Central memory CD4-positive, alpha-beta T cell (primary cell): ENCODE measurements around the gene GPR180.

Experiments
- DNase-seq: peaks from one replicate; pipeline ENCODE4 v3.0.0; 2022
- total RNA-seq, 3 experiments: gene quantifications; one replicate each; lab custom pipeline; 2026; lab: John Stamatoyannopoulos, UW

GPR180 gene
- total RNA-seq = 8.3 to 49.8 (median 29.6) reads per million in 3 experiments

DNA sequence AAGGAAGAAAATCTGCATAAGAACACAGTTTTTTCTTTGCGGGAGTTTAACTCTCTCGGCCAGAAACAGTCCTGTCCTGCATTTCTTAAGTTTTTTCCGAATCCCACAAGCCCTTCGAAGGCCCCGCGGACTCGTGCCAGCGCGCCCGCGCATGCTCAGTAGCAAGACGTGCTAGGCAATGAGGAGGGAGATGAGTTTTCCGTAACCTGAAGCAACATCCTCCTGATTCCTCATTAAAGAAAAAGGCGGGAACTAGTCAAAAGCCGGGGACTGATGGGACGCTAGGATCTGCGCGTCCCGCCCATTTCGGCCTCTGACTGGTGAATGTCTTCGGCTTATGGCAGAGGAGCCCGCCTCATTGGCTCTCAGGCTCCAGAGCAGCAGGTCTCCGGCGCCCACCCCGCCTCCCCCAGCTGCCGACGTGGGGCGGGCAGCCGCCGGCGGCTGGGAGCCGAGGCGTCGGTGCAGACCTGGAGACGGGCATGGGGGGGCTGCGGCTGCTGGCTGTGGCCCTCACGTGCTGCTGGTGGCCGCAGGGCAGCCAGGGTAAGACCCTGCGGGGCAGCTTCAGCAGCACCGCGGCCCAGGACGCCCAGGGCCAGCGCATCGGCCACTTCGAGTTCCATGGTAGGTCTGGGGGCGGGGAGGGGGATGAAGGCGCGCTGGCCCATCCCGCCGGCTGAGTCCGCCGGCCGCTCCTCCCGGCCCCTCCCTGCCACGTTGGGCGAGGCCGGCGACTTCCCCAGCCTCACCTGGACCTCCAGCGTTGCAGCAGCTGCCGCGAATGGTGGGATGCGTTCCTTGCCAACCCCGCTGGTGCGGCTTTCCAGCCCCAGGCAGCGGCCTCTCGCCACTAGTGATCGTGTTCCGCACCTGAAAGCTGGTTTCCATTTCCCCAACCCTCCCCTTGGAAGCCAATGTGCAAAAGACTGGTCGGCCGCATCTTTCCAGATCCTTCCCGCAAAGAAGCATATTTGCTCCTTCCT, at the start of gene GPR180:
Gene GPR180, plus strand, starts transcription at position 412 of the 986 bp plus-strand sequence. Its CDS starts 71 bp downstream, at position 483.
- DNase-seq = peak; percentile 90

DNA sequence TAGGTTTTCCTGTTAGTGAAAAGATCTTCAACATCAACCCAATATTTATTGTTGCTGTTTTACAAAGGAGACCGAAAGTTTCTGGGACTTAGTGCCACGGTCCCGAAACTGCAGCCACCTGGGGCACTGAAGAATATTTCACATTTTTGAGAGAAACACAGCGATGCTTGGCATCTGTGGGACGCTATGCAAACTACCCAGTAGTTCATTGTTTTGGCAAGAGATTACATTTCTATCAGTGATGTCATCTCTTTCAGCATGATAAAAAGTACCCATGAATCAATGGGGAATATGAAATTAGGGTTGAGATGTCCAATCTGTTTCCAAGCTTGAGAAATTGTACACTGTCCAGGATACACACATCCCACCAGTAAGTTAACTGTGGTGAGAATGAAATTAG, 49.6 kb upstream of the GPR180 start:
- no peak for DNase-seq

DNA sequence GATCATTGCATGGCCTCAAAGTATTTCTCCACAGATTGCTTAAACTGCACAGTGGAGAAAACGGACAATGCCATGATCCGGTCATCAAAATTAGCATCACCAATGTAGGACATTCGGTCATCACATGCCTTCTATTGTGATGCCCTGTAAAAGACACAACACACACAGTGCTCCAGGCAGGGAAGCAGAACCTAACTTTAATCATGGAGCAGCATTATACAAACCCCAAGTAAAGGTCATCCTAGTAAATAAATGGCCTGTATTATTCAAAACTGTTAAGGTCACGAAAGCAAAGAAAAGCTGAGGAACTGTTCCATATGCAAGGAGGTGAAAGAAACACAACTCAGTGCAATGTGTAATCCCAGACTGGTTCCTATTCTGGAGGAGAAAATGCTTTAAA, 47.9 kb upstream of the GPR180 start:
- DNase-seq = no peak

DNA sequence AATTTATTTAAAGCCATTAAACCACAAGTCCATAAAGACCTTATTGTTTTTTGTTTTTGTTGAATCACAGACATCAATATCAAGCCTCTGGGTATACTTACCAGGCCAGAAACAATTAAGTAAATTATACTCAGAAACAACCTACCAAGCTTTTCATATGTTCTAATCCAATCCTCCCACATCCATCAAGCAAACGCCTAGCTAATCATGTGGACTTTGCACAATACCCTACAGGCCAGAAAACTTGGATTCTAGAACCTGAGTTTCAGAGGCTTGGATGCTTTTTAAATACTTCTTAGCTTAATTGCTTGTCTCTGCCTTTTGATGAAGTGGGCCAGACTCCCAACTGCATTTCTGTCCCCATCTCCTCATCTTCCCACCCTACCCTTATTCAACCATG, 45.6 kb upstream of the GPR180 start:
- no peak for DNase-seq

DNA sequence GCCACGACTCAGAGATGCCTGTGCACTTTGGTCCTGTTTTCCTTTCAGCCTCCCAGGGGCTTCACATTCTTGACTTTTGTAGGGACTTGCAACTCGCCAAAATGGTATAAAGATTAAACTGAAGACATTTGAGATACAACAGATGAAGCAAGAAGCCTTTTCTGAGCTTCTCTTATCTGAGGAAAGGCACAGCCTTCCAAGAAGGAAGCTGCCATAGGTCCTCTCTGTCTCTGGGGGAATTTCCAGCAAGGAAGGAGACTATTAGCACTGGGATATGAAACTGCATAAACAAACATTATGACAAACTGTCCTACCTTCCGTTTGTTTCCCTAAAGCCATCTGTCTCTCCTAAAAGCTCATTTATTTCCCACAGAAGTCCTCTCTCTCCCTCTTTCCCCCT, 45.0 kb upstream of the GPR180 start:
- no peak for DNase-seq

DNA sequence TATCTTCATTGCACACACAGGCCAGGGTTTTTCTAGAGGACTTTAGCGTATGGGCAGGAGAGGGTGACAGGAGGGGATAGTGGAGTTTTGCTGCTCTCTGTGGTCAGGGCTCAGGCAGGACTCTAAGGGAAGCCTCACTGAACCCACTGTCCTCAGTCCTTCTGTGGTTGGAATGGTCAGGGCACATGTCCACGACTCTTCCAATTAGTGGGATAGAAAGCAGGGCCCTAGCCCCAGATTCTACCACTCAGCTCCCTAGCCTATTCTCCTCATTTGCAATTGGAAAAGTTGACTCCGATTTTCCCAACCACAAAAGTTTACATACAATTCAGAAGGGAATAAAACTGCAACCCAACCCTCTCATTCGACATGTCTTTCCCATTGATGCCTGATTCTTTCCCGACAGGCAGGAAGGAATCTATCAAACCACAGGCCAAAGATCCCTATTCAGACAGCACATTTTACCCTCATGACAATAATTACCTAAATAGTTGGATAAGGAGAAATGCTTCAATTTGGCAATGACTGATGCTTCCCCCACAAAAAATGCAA, 43.9 kb upstream of the GPR180 start:
- DNase-seq = no peak

DNA sequence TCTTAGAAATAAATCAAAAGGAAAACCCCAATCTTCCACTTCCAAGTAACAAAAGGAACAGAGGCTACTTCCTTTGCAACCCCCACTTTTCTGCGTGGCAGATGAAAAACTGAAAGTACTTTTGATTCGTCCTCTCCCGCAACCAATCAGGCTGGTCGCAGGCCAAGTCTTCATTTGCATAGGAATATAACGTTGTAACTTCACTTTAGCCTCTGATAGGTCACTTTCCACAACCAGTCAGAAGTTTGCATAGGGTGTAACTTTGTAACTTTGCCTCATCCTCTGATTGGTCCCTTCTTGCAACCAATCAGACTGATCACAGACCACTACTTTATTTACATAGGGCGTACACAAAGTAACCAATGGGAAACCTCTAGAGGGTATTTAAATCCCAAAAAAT, 42.9 kb upstream of the GPR180 start:
- peak; percentile 24 for DNase-seq

DNA sequence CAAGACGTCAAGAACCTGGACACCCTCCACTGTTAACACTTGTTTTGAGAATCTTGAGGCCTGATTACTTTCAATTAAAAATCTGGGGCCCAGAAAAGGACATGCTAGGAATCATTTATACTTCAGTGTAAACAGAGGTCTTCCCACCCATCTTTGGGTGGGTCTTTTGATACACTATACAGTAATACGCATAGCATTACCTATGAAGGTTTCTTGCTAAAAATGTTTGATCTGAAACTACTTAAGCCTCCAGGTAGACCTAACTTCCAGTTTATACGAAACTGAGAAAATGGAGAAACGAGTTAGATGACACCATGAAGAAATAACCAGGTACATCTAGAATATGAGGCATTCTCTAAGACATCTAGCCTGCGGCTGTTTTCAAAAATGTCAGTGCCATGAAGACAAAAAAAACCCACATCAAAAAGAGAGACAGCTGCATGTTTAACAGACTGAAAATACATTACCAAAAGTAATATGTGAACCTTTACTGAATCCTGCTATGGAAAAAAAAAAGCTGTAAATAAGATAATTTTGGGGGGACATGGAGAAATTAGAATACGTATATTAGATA, 42.3 kb upstream of the GPR180 start:
- no peak for DNase-seq

DNA sequence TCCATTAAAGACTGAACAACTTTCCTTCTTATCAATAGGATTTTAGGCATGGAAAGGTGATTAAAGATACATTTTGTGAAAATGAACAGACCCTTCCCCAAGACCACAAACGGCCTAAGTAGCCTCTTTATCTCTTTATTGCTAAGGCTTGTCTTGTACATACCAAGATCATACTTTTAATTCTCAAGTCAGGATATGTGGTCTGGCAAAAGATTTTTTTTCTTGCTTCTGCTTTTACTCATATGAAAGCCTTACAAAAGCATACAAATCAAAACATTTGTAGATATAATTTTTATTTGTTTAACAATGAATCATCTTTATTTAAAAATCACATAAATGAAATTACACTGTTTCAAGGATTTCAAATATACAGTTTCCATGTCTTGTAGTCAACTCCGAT, 41.5 kb upstream of the GPR180 start:
- DNase-seq = no peak

DNA sequence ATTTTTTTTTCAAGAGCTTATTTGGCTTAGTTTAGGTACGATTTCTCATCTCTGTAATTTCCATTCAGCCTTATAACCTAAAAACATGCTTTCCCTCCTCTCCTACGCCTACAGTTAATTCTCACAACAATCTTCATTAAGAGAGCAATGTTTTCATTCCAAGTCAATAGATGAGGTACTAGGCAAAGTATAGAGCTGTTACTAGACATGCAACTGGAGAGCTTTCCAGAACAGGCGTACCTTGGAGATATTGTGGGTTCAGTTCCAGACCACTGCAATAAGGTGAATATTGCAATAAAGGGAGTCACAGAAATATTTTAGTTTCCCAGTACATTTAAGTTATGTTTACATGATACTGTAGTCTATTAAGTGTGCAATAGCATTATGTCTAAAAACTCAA, 40.5 kb upstream of the GPR180 start:
- DNase-seq = no peak

DNA sequence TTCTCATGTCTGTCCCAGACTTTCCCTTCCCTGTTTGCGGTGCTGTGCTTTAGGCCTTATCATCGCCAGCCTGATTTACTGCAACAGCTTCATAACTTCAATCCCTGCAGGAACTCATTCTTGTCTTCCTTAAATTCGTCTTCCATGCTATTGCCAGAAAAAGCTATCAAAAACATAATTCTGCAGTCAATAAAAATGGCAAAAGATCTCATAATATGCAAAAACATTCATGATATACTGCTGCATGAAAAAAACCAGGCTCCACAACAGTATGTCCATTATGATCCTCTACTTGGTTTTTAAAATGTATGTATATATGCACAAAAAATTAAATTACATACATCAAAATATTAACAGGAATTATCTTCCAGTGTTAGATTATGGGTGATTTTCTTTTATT, 34.1 kb upstream of the GPR180 start:
- no peak for DNase-seq

DNA sequence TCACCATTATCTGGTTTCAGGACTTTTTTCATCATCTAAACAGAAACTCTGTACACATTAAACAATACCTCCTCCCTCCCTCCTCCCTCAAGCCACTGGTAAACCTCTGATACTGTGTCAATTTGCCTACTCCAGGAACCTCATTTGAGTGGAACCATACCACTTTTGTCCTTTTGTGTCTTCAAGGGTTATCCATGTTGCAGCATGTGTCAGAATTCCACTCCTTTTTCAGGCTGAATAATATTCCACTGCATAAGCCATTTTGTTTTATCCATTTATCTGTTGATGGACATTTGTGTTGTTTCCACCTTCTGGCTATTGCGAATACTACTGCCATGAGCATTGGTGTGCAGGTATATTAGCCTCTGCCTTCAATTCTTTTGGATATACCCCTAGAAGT, 33.2 kb upstream of the GPR180 start:
- no peak for DNase-seq

DNA sequence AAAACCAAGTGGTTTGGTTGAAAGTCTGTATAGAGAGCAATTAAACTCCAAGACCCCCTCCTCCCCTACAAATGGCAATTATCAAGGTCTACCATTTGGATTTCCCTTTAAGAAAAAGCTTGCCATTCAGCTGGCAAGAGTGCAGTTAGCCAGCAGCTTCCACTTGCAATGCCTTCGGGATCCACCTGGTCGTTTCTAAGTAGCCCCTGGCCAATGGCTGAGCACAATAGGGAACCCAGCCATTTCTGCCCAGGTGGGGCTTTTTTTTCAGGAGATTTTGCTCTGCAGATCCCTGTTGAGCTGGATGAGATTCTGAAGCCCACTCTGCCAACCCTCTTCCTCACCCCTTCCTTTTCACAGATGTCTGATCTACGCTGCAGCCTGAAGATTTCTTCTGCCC, 32.0 kb upstream of the GPR180 start:
- DNase-seq = no peak

DNA sequence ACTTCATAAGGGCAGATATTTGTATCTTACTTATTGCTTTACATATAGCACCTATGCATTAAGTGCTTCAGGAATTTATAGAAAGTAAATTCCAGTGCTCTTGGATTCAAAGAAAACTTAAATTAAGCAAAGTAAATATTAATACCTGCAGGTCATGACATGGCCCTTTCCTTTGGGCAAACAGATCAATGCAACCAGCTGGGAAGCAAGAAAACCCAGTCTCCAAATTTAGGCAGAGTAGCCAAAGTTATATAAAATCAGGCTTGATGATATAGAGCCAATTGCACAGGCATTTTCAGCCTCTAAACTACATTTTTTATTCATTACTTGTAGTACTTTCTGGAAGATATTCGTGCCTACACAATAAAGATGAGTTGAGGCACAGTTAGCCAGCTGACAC, 22.6 kb upstream of the GPR180 start:
- no peak for DNase-seq

DNA sequence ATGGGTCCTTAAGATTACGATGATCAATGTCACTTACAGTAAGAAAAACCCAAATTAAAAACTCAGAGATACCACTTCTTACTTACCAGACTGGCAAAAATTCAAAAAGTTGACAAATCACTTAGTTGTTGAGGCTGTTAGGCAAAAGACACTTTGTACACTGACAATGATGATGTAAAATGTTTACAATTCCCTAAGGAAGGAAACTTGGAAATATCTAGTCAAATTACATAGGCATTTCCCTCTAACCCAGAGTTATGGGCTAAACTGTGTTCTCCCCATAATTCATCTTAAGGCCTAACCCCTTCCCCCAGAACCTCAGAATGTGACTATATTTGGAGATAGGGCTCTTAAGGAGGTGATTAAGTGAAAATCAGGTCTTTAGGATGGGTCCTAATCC, 17.7 kb upstream of the GPR180 start:
- DNase-seq = no peak

DNA sequence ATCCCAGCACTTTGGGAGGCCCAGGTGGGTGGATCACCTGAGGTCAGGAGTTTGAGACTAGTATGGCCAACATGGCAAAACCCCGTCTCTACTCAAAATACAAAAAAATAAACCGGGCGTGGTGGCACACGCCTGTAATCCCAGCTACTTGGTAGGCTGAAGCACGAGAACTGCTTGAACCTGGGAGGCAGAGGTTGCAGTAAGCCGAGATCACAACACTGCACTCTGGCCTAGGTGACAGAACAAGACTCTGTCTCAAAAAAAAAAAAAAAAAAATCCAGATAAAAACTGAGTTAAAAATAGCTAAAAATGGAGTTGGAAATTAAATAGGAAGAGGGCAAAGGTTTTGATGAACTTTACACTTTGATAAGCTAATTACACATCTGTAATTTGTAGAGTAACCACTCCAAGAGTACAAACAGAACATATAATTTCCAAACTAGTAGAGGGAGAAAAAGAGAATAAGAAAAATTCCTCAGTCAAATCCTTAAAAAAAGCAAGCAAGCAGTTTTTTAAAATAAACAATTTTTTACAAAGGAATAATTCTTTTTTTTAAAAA, 16.0 kb upstream of the GPR180 start:
- DNase-seq = no peak

DNA sequence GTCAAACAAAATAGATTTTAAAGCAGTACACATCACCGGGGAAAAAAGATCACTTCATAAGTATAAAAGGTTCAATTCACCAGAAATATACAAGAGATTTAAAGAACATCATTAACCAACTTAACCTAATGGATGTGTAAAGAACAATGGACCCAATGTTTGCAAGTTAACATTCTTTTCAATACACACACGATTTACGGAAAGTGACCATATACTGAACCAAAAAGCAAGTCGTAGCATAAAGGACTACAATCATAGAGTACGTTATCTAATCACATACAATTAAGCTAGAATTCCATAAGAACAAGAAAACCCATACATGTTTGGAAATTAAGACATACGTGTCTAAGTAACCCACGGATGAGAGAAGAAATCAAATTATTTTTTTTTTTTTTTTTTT, 15.3 kb upstream of the GPR180 start:
- no peak for DNase-seq

DNA sequence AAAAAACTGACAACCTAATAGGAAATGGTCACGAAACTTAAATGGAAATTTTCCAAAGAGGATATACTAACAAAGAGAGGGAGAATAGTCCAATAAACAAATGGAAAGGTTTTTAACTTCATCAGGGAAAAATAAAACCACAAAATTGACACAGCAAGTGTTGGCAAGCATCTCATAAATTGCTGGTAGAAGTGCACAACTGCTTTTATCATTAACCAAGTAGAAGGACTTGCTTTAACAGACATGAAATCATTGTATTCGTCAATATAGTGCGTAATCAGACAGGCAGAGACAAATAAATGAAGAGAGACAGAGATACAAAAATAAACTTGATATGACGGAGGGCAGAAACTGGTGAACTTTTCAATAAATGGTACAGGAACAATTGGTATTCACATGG, 13.1 kb upstream of the GPR180 start:
- DNase-seq = no peak

DNA sequence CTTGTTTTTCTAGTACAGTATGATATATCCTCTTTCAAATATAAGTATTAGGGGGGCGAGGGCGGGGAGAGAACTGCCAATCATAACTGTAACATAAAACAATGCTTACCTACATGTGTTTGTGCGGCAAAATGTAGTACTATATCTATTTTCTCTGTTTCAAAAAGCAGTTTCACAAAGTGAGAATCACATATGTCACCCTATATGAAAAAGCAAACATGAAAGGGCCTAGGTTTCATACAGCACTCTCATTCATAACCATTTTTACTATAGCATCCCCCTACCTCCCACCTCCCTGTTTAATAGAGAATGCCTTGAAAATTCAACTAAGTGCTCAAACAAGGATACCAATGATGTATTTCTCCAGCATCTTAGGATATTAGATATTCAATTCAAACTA, 10.9 kb upstream of the GPR180 start:
- no peak for DNase-seq

DNA sequence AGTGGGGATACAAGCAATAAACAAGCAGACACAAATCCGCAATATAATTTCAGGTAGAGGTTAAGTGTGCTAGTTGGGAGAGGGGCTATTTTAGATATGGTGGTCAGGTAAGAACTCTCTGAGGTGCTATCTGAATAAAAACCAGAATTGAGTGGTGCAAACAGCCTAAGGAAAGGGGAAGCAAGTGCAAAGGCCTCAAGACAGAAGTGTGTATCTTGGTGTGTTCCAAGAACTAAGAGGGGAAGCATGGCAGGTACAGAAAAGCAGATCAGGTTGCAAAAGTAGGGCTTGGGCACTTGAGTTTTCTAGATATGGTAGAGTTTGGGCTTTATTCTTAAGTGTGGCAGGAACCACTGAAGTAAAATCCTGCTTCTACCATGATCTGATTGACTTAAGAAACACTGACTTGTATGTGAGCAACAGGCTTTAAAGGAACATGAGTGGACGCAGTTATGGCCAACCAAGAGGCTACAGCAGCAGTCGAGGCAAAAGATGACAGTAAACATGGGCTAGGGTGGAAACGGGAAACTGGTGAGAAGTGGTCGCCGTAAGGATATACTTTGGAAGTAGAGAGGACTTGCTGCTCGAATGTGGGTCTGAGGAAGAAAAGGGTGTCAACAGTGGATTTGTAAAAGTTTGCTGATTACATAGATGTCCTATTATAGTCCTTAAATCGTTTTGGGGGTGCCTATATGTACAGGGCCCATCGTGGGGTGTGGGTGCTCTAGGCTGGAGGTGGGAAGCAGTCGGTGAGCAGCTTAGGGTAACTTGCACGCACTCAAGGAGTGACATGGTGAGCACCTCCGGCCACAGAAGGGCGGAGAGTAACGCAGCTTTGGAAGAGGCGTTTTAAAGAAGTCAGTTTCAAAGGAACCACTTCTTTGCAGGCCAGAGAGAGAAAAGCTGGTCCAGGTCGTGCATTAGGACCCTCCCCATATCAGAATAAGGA, 6.4 kb upstream of the GPR180 start:
- no peak for DNase-seq

DNA sequence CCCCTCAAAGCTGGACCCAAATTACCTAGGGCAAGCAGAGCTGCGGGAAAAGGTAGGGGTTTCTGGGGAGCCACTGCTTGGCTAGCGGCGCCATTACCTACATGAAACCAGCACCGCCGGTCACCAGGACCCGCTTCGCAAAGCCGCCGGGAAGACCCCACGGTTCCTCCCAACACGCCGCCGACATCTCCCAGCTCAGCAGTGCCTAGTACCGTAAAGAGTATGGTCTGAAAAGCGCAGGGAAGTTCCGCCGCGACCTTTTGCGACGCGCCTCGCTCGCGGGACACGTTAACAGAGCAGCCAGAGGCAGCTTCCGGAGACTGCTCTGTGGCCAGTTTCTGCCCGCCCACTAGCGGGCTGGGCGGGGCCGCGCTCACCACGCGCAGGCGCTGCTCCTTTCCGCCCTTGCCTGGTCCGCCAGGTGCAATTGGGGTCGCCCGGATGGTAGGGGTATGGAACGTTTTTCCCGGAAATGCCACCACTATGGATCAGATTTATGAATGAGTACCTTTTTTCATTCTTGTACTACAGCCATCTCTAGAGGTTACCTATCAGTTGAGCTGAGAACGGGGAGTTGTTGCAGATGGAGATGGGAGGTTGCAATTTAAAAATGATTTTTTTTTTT, 5.6 kb upstream of the GPR180 start, which contains the start of gene TGDS:
Gene TGDS, minus strand, starts transcription at position 203 of the 625 bp plus-strand sequence. Its CDS starts 16 bp downstream, at position 187.
- peak; percentile 88 for DNase-seq

DNA sequence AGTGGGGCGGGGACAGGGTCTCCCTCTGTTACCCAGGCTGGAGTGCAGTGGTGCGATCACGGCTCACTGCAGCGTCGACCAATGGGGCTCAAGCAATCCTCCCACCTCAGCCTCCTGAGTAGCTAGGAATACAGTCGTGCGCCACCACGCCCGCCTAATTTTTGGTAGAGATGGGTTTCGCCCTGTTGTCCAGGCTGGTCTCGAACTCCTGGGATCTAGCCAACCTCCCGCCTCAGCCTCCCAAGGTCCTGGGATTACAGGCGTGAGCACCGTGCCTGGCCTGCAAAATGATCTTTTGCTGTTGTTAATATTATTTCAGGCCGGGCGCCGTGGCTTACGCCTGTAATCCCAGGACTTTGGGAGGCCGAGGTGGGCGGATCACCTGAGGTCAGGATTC, 5.1 kb upstream of the GPR180 start:
- no peak for DNase-seq
